HAP-1 (cell line): ENCODE measurements around the gene GMPS.

ENCODE experiments used
- DNase-seq, 2 experiments: peaks; one replicate each; pipeline ENCODE4 v3.0.0-alpha.2; 2016 to 2020; ENCODE audit warnings: low spot score in 2 of 2
- H3K27me3 ChIP-seq: fragments of 250-450 bp; sonication (Bioruptor Pico); 2 replicates; pipeline ENCODE4 v1.5.1; 2020; ENCODE audit warnings: low read depth, mild to moderate bottlenecking, moderate library complexity
- H3K36me3 ChIP-seq: fragments of 250-450 bp; sonication (Bioruptor Pico); replicated peaks from 2 replicates; pipeline ENCODE4 v1.5.1; 2020; ENCODE audit warnings: mild to moderate bottlenecking
- H3K4me1 ChIP-seq: fragments of 250-450 bp; sonication (Bioruptor Pico); 2 replicates; pipeline ENCODE4 v1.5.1; 2020; ENCODE audit warnings: mild to moderate bottlenecking
- H3K4me3 ChIP-seq: fragments of 250-450 bp; sonication (Bioruptor Pico); 2 replicates; pipeline ENCODE4 v1.5.1; 2020; ENCODE audit warnings: mild to moderate bottlenecking, moderate library complexity
- H3K9me3 ChIP-seq: fragments of 250-450 bp; sonication (Bioruptor Pico); 2 replicates; pipeline ENCODE4 v1.5.1; 2020; ENCODE audit warnings: mild to moderate bottlenecking, moderate library complexity
- in situ Hi-C: fragments of 300-500 bp; cut with MboI; formaldehyde crosslinking; loops from 3 replicates; pipeline ENCODE4 v1.14.3; 2020; ENCODE audit warnings: low sequenced_read_pairs, inconsistent platforms, mixed read lengths

Gene GMPS

DNA sequence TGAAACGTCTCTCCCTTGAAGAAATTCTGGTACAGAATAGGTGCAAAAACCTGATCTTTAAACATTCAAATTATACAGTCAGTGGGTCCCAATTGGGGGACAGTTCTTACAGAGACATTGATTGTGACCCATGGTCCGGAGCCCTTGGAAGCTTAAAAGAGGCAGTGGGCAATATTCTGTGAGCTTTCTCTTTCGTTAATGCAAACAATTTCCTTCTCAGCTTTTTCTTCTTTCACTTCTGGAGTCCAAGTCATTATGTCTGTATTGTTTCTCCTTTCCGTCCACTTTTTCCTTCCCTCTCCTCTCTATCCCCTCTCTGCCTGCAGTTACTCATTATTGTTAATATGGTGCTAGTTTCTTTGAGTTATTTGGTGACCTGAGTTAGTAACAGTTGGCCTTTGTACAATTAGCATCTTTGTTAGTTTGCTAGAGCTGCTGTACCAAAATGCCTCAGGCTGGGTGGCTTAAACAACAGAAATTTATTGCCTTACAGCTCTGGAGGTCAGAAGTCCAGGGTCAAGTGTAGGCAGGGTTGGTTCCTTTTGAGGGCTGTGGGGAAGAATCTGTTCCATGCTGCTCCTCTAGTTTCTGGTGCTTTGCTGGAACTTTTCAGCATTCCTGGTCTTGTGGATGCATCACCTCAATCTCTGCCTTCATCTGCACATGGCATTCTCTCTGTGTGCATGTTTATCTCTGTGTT lies 102.6 kb downstream of the GMPS start:
- Histone ChIP-seq H3K36me3 (no peaks in the 10 kb centered on the region), H3K9me3 (no peaks in the 10 kb centered on the region), H3K27me3 (no peaks in the 10 kb centered on the region; the same call in 1 of the 2 replicates), H3K4me3 (no peak overlapping the region), H3K4me1 (no peaks in the 10 kb centered on the region)
- in situ Hi-C loops: no loop called here
- DNase-seq: no peak

DNA sequence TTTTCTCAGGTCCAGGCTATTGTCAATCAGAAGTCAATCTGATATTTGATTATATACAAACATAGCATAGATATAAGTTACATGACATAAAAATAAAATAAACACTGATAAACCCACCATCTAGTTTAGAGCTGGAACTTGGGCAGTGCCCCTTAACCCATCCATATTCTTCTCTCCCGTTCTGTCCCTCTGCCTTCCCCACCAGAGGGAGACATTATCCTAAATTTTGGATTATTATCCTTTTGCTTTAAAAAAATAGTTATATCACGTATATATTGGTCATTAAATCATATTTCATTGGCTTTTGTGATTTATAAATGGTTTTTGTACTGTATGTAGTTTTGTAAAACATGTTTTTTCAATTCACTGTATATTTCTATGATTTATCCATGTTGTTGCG lies 107.9 kb downstream of the GMPS start:
- no peaks in the 10 kb centered on the region for H3K36me3 ChIP-seq

DNA sequence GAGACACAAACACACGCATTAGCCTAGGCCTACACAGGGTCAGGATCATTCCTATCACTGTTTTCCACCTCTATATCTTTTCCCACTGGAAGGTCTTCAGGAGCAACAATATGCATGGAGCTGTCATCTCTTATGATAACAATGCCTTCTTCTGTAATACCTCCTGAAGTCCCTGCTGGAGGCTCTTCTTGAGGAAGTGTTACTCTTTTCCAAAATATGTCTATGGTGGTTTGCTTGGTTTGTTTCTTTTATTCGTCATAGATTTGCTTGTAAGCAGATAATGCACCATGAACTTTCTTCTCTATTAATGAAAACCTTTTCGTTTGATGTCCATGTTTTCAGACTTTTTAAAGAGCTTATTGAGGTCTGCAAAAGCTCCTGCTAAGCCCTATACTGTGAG lies 109.3 kb downstream of the GMPS start:
- H3K4me3 ChIP-seq: no peak overlapping the region
- H3K9me3 ChIP-seq: no peaks in the 10 kb centered on the region
- DNase-seq: no peak
- H3K27me3 ChIP-seq: no peaks in the 10 kb centered on the region
- no peaks in the 10 kb centered on the region for H3K4me1 ChIP-seq
- no peaks in the 10 kb centered on the region for H3K36me3 ChIP-seq
- in situ Hi-C loops: no loop called here

More for the DNA sequence above, 107.9 kb downstream of the GMPS start:
- no peaks in the 10 kb centered on the region for H3K4me1 ChIP-seq
- in situ Hi-C loops: no loop called here
- no peaks in the 10 kb centered on the region for H3K9me3 ChIP-seq
- H3K4me3 ChIP-seq: no peak overlapping the region
- DNase-seq: no peak
- no peaks in the 10 kb centered on the region for H3K27me3 ChIP-seq

DNA sequence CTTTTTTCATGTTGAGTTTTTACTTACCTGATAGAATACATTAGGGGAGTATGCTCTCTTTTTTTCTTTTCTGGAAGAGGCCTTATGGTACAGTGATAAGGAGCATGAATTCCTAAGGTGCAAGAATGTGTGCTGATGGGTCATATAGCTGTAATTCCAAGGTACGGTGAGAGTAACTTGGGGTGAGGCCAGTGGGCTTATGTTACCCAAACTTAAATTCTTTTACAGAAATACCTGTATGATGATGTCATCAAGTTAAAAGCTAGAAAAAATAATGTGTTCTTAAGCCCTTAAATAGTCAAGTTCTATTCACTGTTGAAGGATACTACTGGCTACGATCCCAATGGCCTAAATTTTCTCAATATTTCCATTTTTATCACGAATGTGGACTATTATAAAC lies 111.2 kb downstream of the GMPS start:
- H3K27me3 ChIP-seq: no peaks in the 10 kb centered on the region
- in situ Hi-C loops: no loop called here

DNA sequence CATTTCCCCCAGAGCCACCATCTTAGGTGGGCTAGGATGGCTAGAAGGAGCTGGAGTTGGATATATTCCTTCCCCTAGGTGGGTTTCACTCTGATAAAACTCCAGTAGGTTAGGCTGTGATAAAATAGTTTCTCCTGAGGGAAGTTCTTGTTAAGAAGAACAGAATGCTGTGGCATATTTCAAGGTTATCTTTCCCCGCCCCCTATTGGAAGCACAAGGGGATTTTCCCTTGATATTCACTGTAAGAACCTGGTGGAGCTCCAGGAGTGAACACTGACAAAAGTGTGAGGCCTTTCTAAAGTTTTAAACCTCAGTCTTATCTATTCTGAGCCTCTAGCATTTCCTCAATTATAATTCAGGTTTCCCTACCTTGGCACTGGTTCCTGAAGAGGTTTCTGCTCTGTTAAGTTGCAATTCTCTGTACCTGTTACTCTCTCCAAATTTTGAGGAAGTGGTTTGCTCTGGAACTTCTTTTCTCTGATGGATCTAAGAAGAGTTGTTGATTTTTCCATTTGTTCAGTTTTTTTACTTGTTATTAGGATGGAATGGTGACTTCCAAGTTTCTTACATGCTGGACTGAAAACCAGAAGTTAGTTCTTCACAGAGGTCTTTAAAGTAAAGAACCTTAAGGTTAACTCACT lies 113.5 kb downstream of the GMPS start:
- no peaks in the 10 kb centered on the region for H3K9me3 ChIP-seq
- H3K27me3 ChIP-seq: no peaks in the 10 kb centered on the region
- no peaks in the 10 kb centered on the region for H3K4me1 ChIP-seq
- in situ Hi-C loops: no loop called here
- H3K4me3 ChIP-seq: no peak overlapping the region
- no peaks in the 10 kb centered on the region; the same call in 1 of the 2 replicates for H3K36me3 ChIP-seq
- DNase-seq: no peak

More for the DNA sequence above, 111.2 kb downstream of the GMPS start:
- no peaks in the 10 kb centered on the region for H3K9me3 ChIP-seq
- H3K4me3 ChIP-seq: no peak overlapping the region
- no peak for DNase-seq
- H3K4me1 ChIP-seq: no peaks in the 10 kb centered on the region
- no peaks in the 10 kb centered on the region; the same call in 1 of the 2 replicates for H3K36me3 ChIP-seq

DNA sequence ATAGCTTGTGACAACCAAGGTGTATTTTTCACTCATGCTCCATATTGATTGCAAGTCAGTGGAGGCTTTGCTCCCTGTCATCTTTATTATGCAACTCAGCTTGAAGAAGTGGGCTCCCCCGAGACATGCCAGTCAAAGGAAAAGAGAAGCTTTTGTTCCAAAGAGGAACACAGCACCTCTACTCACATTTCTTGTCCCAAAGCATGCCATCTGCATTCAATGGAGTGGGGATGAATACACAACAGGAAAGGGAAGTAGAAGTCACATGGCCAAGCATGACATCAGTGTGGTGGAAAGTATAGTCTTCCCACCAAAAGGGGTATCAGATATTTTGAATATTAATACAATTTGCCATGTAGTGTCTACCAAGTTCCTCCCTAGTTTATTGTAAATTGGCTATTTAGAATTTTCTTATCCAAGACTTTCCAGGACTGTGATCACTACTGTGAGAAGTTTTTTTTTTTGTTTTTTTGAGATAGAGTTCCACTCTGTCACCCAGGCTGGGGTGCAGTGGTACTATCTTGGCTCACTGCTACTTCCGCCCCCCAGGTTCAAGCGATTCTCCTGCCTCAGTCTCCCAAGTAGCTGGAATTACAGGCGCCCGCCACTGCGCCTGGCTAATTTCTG lies 114.5 kb downstream of the GMPS start:
- Histone ChIP-seq H3K4me3 (no peak overlapping the region), H3K9me3 (no peaks in the 10 kb centered on the region), H3K27me3 (no peaks in the 10 kb centered on the region), H3K4me1 (no peaks in the 10 kb centered on the region), H3K36me3 (no peaks in the 10 kb centered on the region; the same call in 1 of the 2 replicates)
- DNase-seq: no peak
- in situ Hi-C loops: no loop called here

DNA sequence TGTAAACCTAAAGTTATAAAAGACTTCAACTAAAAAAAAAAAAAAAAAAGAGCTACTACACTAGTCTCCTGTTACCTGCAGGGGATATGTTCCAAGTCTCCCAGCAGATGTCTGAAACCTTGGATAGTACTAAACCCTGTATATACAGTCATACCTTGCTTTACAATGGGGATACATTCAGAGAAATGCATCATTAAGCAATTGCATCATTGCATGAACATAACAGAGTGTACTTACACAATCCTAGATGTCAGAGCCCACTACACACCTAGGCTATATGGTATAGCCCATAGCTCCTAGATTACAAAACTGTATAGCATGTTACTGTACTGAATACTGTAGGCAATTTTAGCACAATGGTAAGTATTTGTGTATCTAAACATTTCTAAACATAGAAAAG lies 119.1 kb downstream of the GMPS start:
- DNase-seq: no peak
- in situ Hi-C loops: no loop called here
- H3K4me3 ChIP-seq: no peak overlapping the region
- no peaks in the 10 kb centered on the region for H3K4me1 ChIP-seq
- no peaks in the 10 kb centered on the region for H3K9me3 ChIP-seq
- no peaks in the 10 kb centered on the region for H3K27me3 ChIP-seq
- H3K36me3 ChIP-seq: no peaks in the 10 kb centered on the region; the same call in 1 of the 2 replicates

DNA sequence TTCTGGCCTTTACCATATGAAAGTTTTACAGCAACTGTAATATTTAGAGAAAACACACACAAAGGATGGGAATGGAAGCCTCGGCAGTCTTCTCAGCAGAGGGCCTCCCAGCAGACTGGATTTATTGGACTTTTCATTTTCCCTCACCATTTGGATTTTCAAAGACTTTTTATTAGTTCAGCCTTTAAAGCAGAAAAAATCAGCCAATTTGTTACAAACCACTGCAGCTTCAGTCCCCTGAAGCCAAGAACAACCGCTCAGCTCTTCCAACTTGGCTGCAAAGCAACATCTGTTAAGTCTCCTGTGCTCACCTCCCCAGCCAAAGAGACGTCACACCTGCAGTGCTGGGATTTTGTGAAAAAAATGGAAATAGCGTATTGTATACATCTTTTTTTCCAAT lies 120.8 kb downstream of the GMPS start:
- in situ Hi-C loops: no loop called here
- DNase-seq: no peak
- H3K4me3 ChIP-seq: no peak overlapping the region
- H3K9me3 ChIP-seq: no peaks in the 10 kb centered on the region
- H3K36me3 ChIP-seq: no peaks in the 10 kb centered on the region
- 0 out of 2 replicates have a peak, but pooled peaks cover under 1% of the 10 kb centered on the region for H3K27me3 ChIP-seq
- H3K4me1 ChIP-seq: no peaks in the 10 kb centered on the region

DNA sequence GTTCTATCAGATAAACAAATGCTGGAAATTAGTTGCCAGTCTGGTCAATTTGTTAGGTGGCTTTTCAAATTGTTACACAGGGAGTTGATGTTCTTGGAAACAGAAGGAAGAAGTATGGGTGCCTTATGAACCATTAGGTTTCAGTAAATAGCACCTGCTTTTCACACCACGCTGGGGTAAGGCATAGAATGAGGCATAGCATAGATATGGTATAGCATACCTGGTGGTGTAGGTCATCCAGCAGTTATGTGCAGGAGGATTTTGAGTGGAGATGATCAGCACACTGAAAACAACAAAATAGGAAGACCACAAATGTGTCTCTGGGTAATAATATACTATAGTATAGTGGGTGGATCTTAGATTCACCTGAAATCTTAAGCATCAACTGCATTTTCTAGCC lies 121.4 kb downstream of the GMPS start:
- H3K27me3 ChIP-seq: 0 out of 2 replicates have a peak, but pooled peaks cover 2% of the 10 kb centered on the region
- H3K4me3 ChIP-seq: no peak overlapping the region
- H3K4me1 ChIP-seq: no peaks in the 10 kb centered on the region
- in situ Hi-C loops: no loop called here
- no peaks in the 10 kb centered on the region for H3K9me3 ChIP-seq
- no peak for DNase-seq
- H3K36me3 ChIP-seq: no peaks in the 10 kb centered on the region
